TTC549 (cell line): ENCODE data around the gene MROH2B.

Source experiments
- FAIRE-seq: peaks from 2 replicates; lab custom pipeline; 2012; peaks lifted over from hg19 to GRCh38; lab: Jason Lieb, UNC

The MROH2B gene

GRCh38 chr5:40972434-40972833 lies 98.7 kb downstream of the MROH2B start:
- FAIRE-seq: no peak

GRCh38 chr5:40962207-40962955 lies 108.8 kb downstream of the MROH2B start:
- FAIRE-seq: no peak

- no peak for FAIRE-seq
Measured at GRCh38 chr5:40960037-40960436, 111.1 kb downstream of the MROH2B start.

- no peak for FAIRE-seq
Measured at GRCh38 chr5:40958811-40959210, 112.3 kb downstream of the MROH2B start.

GRCh38 chr5:40957048-40957447 lies 114.1 kb downstream of the MROH2B start:
- FAIRE-seq: no peak

- no peak for FAIRE-seq
Measured at GRCh38 chr5:40955313-40955712, 115.8 kb downstream of the MROH2B start.
